ENCODE results near the gene NLGN4X. TPM values are rescaled to one million over a fixed set of nuclear protein-coding genes. Genes with fewer than 3 reads are reported as not detected.

NLGN4X gene
- total RNA-seq, 1 donor from 2014 or later = 4.5 TPM

GRCh38 chrX:6225288-6225910 is 3.3 kb downstream of the NLGN4X start:
- peaks cover 43% of the 10 kb centered on the region for H3K27me3 ChIP-seq (ENCODE audit: low read depth)

GRCh38 chrX:6223516-6223915 is 5.2 kb downstream of the NLGN4X start:
- Histone ChIP-seq H3K27ac (replicated peaks) (no peak overlapping the region), H3K9me3 (replicated peaks) (no peaks in the 10 kb centered on the region), H3K36me3 (no peaks in the 10 kb centered on the region), H3K4me3 (no peak overlapping the region), H3K4me1 (peaks cover 3% of the 10 kb centered on the region), H3K27me3 (ENCODE audit: low read depth) (peaks cover 28% of the 10 kb centered on the region)
- intact Hi-C loops (cut with micrococcal nuclease) = no loop called here
- no peak for DNase-seq
- TF ChIP-seq CTCF (IDR thresholded peaks at IDR 0.05; ENCODE audit: borderline replicate concordance) = no peak

More at GRCh38 chrX:6225288-6225910, 3.3 kb downstream of the NLGN4X start:
- no peak for TF ChIP-seq CTCF (IDR thresholded peaks at IDR 0.05; ENCODE audit: borderline replicate concordance)
- H3K27ac ChIP-seq (replicated peaks) = no peak overlapping the region
- H3K4me1 ChIP-seq = peaks cover 3% of the 10 kb centered on the region
- no peak for DNase-seq
- H3K4me3 ChIP-seq = peak overlapping the region; percentile 61
- no peaks in the 10 kb centered on the region for H3K9me3 ChIP-seq (replicated peaks)
- intact Hi-C loops (cut with micrococcal nuclease) = no loop called here
- no peaks in the 10 kb centered on the region for H3K36me3 ChIP-seq

- Histone ChIP-seq H3K27me3 (ENCODE audit: low read depth) (no peaks in the 10 kb centered on the region), H3K9me3 (replicated peaks) (no peaks in the 10 kb centered on the region), H3K27ac (replicated peaks) (no peak overlapping the region), H3K4me3 (no peak overlapping the region), H3K36me3 (no peaks in the 10 kb centered on the region), H3K4me1 (no peaks in the 10 kb centered on the region)
- TF ChIP-seq CTCF (IDR thresholded peaks at IDR 0.05; ENCODE audit: borderline replicate concordance) = no peak
- intact Hi-C loops (cut with micrococcal nuclease) = no loop called here
- DNase-seq = no peak
Measured at GRCh38 chrX:6210230-6210629, 18.4 kb downstream of the NLGN4X start.

GRCh38 chrX:6203462-6204215 is 25.0 kb downstream of the NLGN4X start:
- no peak for TF ChIP-seq CTCF (IDR thresholded peaks at IDR 0.05; ENCODE audit: borderline replicate concordance)
- Histone ChIP-seq H3K4me1 (no peaks in the 10 kb centered on the region), H3K27ac (replicated peaks) (no peak overlapping the region), H3K36me3 (no peaks in the 10 kb centered on the region), H3K9me3 (replicated peaks) (no peaks in the 10 kb centered on the region), H3K4me3 (no peak overlapping the region), H3K27me3 (ENCODE audit: low read depth) (no peaks in the 10 kb centered on the region)
- intact Hi-C loops (cut with micrococcal nuclease) = no loop called here
- no peak for DNase-seq

- intact Hi-C loops (cut with micrococcal nuclease) = no loop called here
- Histone ChIP-seq H3K9me3 (replicated peaks) (no peaks in the 10 kb centered on the region), H3K27ac (replicated peaks) (no peak overlapping the region), H3K36me3 (no peaks in the 10 kb centered on the region), H3K4me3 (no peak overlapping the region), H3K27me3 (ENCODE audit: low read depth) (no peaks in the 10 kb centered on the region), H3K4me1 (no peaks in the 10 kb centered on the region)
- no peak for DNase-seq
- no peak for TF ChIP-seq CTCF (IDR thresholded peaks at IDR 0.05; ENCODE audit: borderline replicate concordance)
Measured at GRCh38 chrX:6199486-6199885, 29.2 kb downstream of the NLGN4X start.
